Measurements from ENCODE around the gene PITPNM1. TPM values are rescaled to one million over a fixed set of nuclear protein-coding genes. Genes with fewer than 3 reads are reported as not detected.

The PITPNM1 gene
- total and polyA plus RNA-seq, 2 experiments from 2014 or later, result 10.8 to 30.7 TPM

GRCh38 chr11:67451658-67451976 is 53.5 kb downstream of the PITPNM1 start:
- H3K79me2 ChIP-seq (ENCODE audit: insufficient read depth), result no peaks in the 10 kb centered on the region
- no peak for DNase-seq
- no peaks in the 10 kb centered on the region for H3K27me3 ChIP-seq (replicated peaks; ENCODE audit: insufficient read depth)
- in situ Hi-C loops (cut with MboI), result no loop called here
- H3K9me3 ChIP-seq (ENCODE audit: low read depth), result no peaks in the 10 kb centered on the region
- H3K4me3 ChIP-seq, result no peak overlapping the region
- no peak overlapping the region for H2AFZ ChIP-seq
- H3K4me2 ChIP-seq (ENCODE audit: unreplicated experiment), result no peak overlapping the region
- no peaks in the 10 kb centered on the region for H3F3A ChIP-seq (ENCODE audit: insufficient read depth)
- H3K9ac ChIP-seq, result no peak overlapping the region
- no peaks in the 10 kb centered on the region for H3K9me2 ChIP-seq (ENCODE audit: insufficient read depth)
- no peaks in the 10 kb centered on the region for H3K36me3 ChIP-seq (ENCODE audit: low read depth)
- no peaks in the 10 kb centered on the region for H3K4me1 ChIP-seq (ENCODE audit: insufficient read depth)
- 90 to 92% methylated on average over 13 to 14 of the region's 14 CpGs for WGBS, 2 experiments (ENCODE audit: low coverage in 1 of 2, low lambda C conversion rate in 2 of 2, missing lambda C conversion rate in 2 of 2)
- no peak overlapping the region for H3K27ac ChIP-seq
- H4K20me1 ChIP-seq (ENCODE audit: insufficient read depth), result no peaks in the 10 kb centered on the region
- TF ChIP-seq EZH2phosphoT487 (IDR thresholded peaks at IDR 0.05; ENCODE audit: insufficient read depth, low read depth), result no peak
- no peak for TF ChIP-seq EZH2 (IDR thresholded peaks at IDR 0.05; ENCODE audit: insufficient read depth, poor library complexity, severe bottlenecking)

DNA sequence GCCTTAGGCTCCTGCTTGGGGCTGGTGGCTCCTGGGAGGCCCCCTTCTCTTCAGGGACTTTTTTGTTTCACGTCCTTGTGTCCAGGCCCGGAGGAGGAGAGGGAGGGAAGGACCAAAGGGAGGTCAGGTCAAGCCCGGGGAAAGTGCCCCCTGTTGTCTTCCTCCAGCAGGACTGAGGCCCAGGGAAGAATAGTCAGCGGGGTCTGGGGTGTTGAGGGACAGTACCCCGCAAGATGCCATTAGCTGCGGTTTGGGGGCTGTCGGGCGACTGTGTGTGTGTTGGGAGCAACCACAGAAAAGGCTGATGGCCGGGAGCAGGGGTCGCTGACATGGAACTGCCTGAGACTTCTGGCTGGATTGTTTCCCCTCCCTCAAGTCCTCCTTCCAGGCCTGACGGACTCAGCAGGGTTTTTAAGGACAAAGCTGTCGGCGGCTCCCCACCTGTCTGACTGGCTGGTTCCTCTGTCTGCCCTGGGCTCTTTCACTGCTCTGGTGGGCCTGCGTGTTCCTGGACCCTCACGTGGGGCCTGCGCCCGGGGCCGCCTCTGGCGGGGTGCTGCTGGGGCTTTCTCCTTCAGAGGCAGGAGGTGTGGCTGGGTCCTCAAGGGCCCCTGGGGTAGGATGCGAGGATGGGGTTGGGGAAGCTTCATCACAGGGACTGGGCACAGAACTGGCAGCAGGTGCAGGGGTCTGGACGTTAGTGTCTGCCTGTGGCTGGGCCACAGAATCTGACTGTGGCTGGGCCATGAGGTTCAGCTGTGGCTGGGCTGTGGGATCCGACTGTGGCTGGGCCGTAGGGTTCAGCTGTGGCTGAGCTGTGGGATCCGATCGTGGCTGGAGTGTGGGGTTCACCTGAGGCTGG is 54.1 kb downstream of the PITPNM1 start:
- Histone ChIP-seq H3K27ac (no peak overlapping the region), H2AFZ (no peak overlapping the region), H3K4me2 (ENCODE audit: unreplicated experiment) (no peak overlapping the region), H3F3A (ENCODE audit: insufficient read depth) (no peaks in the 10 kb centered on the region), H3K9me2 (ENCODE audit: insufficient read depth) (no peaks in the 10 kb centered on the region), H3K79me2 (ENCODE audit: insufficient read depth) (no peaks in the 10 kb centered on the region), H3K9ac (no peak overlapping the region), H3K4me1 (ENCODE audit: insufficient read depth) (no peaks in the 10 kb centered on the region), H3K4me3 (no peak overlapping the region), H3K36me3 (ENCODE audit: low read depth) (no peaks in the 10 kb centered on the region), H3K9me3 (ENCODE audit: low read depth) (no peaks in the 10 kb centered on the region), H4K20me1 (ENCODE audit: insufficient read depth) (no peaks in the 10 kb centered on the region), H3K27me3 (replicated peaks; ENCODE audit: insufficient read depth) (no peaks in the 10 kb centered on the region)
- TF ChIP-seq EZH2 (IDR thresholded peaks at IDR 0.05; ENCODE audit: insufficient read depth, poor library complexity, severe bottlenecking) (no peak), EZH2phosphoT487 (IDR thresholded peaks at IDR 0.05; ENCODE audit: insufficient read depth, low read depth) (no peak)
- in situ Hi-C loops (cut with MboI), result no loop called here
- WGBS, 2 experiments (ENCODE audit: low coverage in 1 of 2, low lambda C conversion rate in 2 of 2, missing lambda C conversion rate in 2 of 2), result 81 to 85% methylated on average over 25 of the region's 25 CpGs
- DNase-seq, result no peak

- H3K4me3 ChIP-seq, result no peak overlapping the region
- H3K4me2 ChIP-seq (ENCODE audit: unreplicated experiment), result no peak overlapping the region
- H3K36me3 ChIP-seq (ENCODE audit: low read depth), result no peaks in the 10 kb centered on the region
- H3K9ac ChIP-seq, result no peak overlapping the region
- H3K4me1 ChIP-seq (ENCODE audit: insufficient read depth), result 0 out of 2 replicates have a peak, but pooled peaks cover 1% of the 10 kb centered on the region
- no peak overlapping the region for H3K27ac ChIP-seq
- DNase-seq, result no peak
- no peaks in the 10 kb centered on the region for H3K9me3 ChIP-seq (ENCODE audit: low read depth)
- 63 to 67% methylated on average over 9 of the region's 9 CpGs for WGBS, 2 experiments (ENCODE audit: low coverage in 1 of 2, low lambda C conversion rate in 2 of 2, missing lambda C conversion rate in 2 of 2)
- H4K20me1 ChIP-seq (ENCODE audit: insufficient read depth), result no peaks in the 10 kb centered on the region
- H2AFZ ChIP-seq, result no peak overlapping the region
- no peaks in the 10 kb centered on the region for H3K79me2 ChIP-seq (ENCODE audit: insufficient read depth)
- no peaks in the 10 kb centered on the region for H3K27me3 ChIP-seq (replicated peaks; ENCODE audit: insufficient read depth)
- in situ Hi-C loops (cut with MboI), result no loop called here
- H3K9me2 ChIP-seq (ENCODE audit: insufficient read depth), result no peaks in the 10 kb centered on the region
- no peaks in the 10 kb centered on the region for H3F3A ChIP-seq (ENCODE audit: insufficient read depth)
- TF ChIP-seq EZH2phosphoT487 (IDR thresholded peaks at IDR 0.05; ENCODE audit: insufficient read depth, low read depth) (no peak), EZH2 (IDR thresholded peaks at IDR 0.05; ENCODE audit: insufficient read depth, poor library complexity, severe bottlenecking) (no peak)
These were observed 55.9 kb downstream of the PITPNM1 start for GRCh38 chr11:67449116-67449844.

- Histone ChIP-seq H3K9ac (no peak overlapping the region), H3K27me3 (replicated peaks; ENCODE audit: insufficient read depth) (no peaks in the 10 kb centered on the region), H3K9me2 (ENCODE audit: insufficient read depth) (no peaks in the 10 kb centered on the region), H3K79me2 (ENCODE audit: insufficient read depth) (no peaks in the 10 kb centered on the region), H3K4me3 (no peak overlapping the region), H2AFZ (no peak overlapping the region), H3K27ac (no peak overlapping the region), H3K36me3 (ENCODE audit: low read depth) (no peaks in the 10 kb centered on the region), H3K9me3 (ENCODE audit: low read depth) (no peaks in the 10 kb centered on the region), H4K20me1 (ENCODE audit: insufficient read depth) (no peaks in the 10 kb centered on the region), H3K4me2 (ENCODE audit: unreplicated experiment) (no peak overlapping the region), H3K4me1 (ENCODE audit: insufficient read depth) (0 out of 2 replicates have a peak, but pooled peaks cover 3% of the 10 kb centered on the region), H3F3A (ENCODE audit: insufficient read depth) (no peaks in the 10 kb centered on the region)
- DNase-seq, result no peak
- TF ChIP-seq EZH2 (IDR thresholded peaks at IDR 0.05; ENCODE audit: insufficient read depth, poor library complexity, severe bottlenecking) (no peak), EZH2phosphoT487 (IDR thresholded peaks at IDR 0.05; ENCODE audit: insufficient read depth, low read depth) (no peak)
- in situ Hi-C loops (cut with MboI), result no loop called here
- WGBS, 2 experiments (ENCODE audit: low coverage in 1 of 2, low lambda C conversion rate in 2 of 2, missing lambda C conversion rate in 2 of 2), result 86 to 88% methylated on average over 7 of the region's 7 CpGs
These were observed 56.9 kb downstream of the PITPNM1 start for GRCh38 chr11:67448220-67448609.
